Keratinocyte (primary cell): ENCODE data around the gene MYOC. TPM values are rescaled to one million over a fixed set of nuclear protein-coding genes. Genes with fewer than 3 reads are reported as not detected.

ENCODE experiments used
- DNase-seq: peaks from one replicate; pipeline ENCODE4 v3.0.0-alpha.2; 2011; ENCODE audit warnings: low read depth, missing footprints, low spot score
- FAIRE-seq: peaks from 2 replicates; lab custom pipeline; 2011; peaks lifted over from hg19 to GRCh38; lab: Jason Lieb, UNC
- H2AFZ ChIP-seq: 2 replicates; pipeline ENCODE4 v1.6.0; 2012; ENCODE audit warnings: low read length, control low read depth, inconsistent platforms; ENCODE audit not compliant: control insufficient read depth
- H3K27ac ChIP-seq: 2 replicates; pipeline ENCODE4 v1.5.1; 2011; ENCODE audit warnings: low read length; ENCODE audit not compliant: control insufficient read depth, insufficient read depth
- H3K27me3 ChIP-seq: 3 replicates; pipeline ENCODE4 v1.6.0; 2011; ENCODE audit warnings: low read length; ENCODE audit not compliant: control insufficient read depth, insufficient read depth; ENCODE audit errors: extremely low read depth
- H3K36me3 ChIP-seq, 2 experiments: 2 replicates in 1 of 2; 3 replicates in 1 of 2; pipeline ENCODE4 v1.5.1; 2011; ENCODE audit warnings: low read length in 2 of 2, mild to moderate bottlenecking in 1 of 2; ENCODE audit not compliant: control insufficient read depth in 2 of 2, insufficient read depth in 2 of 2; ENCODE audit errors: extremely low read depth in 1 of 2
- H3K4me1 ChIP-seq: 3 replicates; pipeline ENCODE4 v1.5.1; 2011; ENCODE audit warnings: low read length; ENCODE audit not compliant: control insufficient read depth, insufficient read depth; ENCODE audit errors: extremely low read depth
- H3K4me2 ChIP-seq: 3 replicates; pipeline ENCODE4 v1.6.0; 2011; ENCODE audit warnings: low read depth, low read length; ENCODE audit not compliant: control insufficient read depth, insufficient read depth; ENCODE audit errors: extremely low read depth
- H3K4me3 ChIP-seq, 3 experiments: fragments of 200-600 bp in 1 of 3; sonication (generic) in 1 of 3; 2 replicates in 2 of 3; 3 replicates in 1 of 3; pipeline ENCODE4 v1.5.1; 2011 to 2016; ENCODE audit warnings: low read length in 3 of 3, mild to moderate bottlenecking in 3 of 3, control low read depth in 2 of 3, inconsistent platforms in 1 of 3, low read depth in 1 of 3, mixed read lengths in 1 of 3, mixed run types in 1 of 3, moderate library complexity in 1 of 3; ENCODE audit not compliant: control insufficient read depth in 2 of 3, insufficient read depth in 2 of 3; ENCODE audit errors: extremely low read depth in 1 of 3
- H3K79me2 ChIP-seq: 2 replicates; pipeline ENCODE4 v1.6.0; 2012; ENCODE audit warnings: low read length; ENCODE audit not compliant: control insufficient read depth, insufficient read depth
- H3K9ac ChIP-seq: 3 replicates; pipeline ENCODE4 v1.6.0; 2011; ENCODE audit warnings: low read length; ENCODE audit not compliant: control insufficient read depth, insufficient read depth; ENCODE audit errors: extremely low read depth
- H3K9me1 ChIP-seq: 3 replicates; pipeline ENCODE4 v1.6.0; 2011; ENCODE audit warnings: low read length; ENCODE audit not compliant: control insufficient read depth, insufficient read depth; ENCODE audit errors: extremely low read depth
- H3K9me3 ChIP-seq: 2 replicates; pipeline ENCODE4 v1.5.1; 2012; ENCODE audit warnings: low read depth, low read length; ENCODE audit not compliant: control insufficient read depth
- H4K20me1 ChIP-seq: 3 replicates; pipeline ENCODE4 v1.6.0; 2011; ENCODE audit warnings: low read length; ENCODE audit not compliant: control insufficient read depth, insufficient read depth; ENCODE audit errors: extremely low read depth
- EZH2 ChIP-seq: IDR thresholded peaks from one replicate; pipeline ENCODE4 v1.6.1; 2012; ENCODE audit warnings: inconsistent platforms, mild to moderate bottlenecking, low read length, moderate library complexity
- dilution Hi-C: fragments of 300-500 bp; cut with MboI; formaldehyde crosslinking; loops from one replicate; pipeline ENCODE4 v1.7.0; 2020; ENCODE audit warnings: low sequenced_read_pairs; ENCODE audit not compliant: extremely low pct_ligation_motif_present
- polyA plus RNA-seq, 5 experiments: library from polyadenylated mRNA; depleted of rRNA in 3 of 5; stranded (reverse) in 3 of 5; stranded (forward) in 1 of 5; unstranded in 1 of 5; fragments of >200 nt; gene quantifications; 1 replicate in 1 of 5; 2 replicates in 3 of 5; 3 replicates in 1 of 5; pipeline versions ENCODE4 v1.2.1 to v1.2.3, GENCODE V29; 2011 to 2012; ENCODE audit warnings: missing spikeins in 2 of 5, low read depth in 1 of 5, low replicate concordance in 1 of 5
- TF ChIP-seq, protein P1 (sequence below), 3 experiments: IDR thresholded peaks in 1 of 3; conservative IDR thresholded peaks in 1 of 3; optimal IDR thresholded peaks in 1 of 3; 2 replicates in 2 of 3; 3 replicates in 1 of 3; pipeline versions ENCODE3 to v1.5.1; 2011; ENCODE audit warnings: low read length in 3 of 3, mild to moderate bottlenecking in 3 of 3, moderate library complexity in 2 of 3, control low read depth in 1 of 3, inconsistent platforms in 1 of 3; ENCODE audit not compliant: insufficient read depth in 2 of 3; ENCODE audit errors: extremely low read depth in 1 of 3

The MYOC gene
- polyA plus RNA-seq, 1 donor (not counting 4 experiments of a cell fraction or from before 2014, with no cell fraction given), result not detected

DNA sequence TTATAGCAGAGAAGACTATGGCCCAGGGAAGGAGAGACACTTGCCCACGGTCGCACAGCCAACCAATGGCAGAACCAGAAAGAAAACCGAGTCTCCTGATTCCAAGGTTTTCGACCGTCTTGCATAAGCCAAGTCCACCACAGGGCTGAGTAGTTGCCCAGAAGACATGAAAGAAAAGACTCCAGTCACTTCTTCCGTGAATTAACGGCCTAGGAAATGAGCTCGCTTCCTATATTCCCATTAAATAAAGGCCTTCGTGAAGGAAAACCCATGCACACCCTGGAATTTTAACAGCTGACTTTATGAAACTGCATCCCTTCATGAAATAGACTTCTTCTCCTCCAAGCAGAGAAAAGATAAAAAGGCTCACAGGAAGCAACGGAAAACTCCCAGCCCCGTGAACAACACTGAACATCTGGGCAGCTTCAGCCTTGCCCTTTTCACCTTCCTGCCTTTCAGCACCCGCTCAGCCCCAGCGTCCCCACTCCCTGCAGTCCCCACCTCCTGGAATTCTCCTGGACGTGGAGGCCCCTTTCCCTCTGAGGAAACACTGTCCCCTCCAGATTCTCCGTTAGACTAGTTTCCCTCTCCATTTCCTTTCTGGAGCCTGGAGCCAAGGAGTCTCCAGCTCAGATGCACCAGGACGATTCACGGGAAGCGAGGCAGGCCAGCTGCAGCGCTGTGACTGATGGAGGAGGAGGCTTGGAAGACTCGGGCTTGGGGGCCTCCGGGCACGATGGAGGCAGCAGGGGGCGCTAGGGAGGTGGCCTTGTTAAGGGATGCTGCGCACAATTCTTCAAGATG lies 2.7 kb upstream of the MYOC start:
- no peaks in the 10 kb centered on the region for H3K36me3 ChIP-seq
- no peak overlapping the region for H3K9ac ChIP-seq
- DNase-seq (no peak), FAIRE-seq (no peak)
- no peaks in the 10 kb centered on the region for H3K9me1 ChIP-seq
- H4K20me1 ChIP-seq, result no peaks in the 10 kb centered on the region
- H3K27me3 ChIP-seq, result peaks cover 22% of the 10 kb centered on the region
- TF ChIP-seq, protein P1, sequence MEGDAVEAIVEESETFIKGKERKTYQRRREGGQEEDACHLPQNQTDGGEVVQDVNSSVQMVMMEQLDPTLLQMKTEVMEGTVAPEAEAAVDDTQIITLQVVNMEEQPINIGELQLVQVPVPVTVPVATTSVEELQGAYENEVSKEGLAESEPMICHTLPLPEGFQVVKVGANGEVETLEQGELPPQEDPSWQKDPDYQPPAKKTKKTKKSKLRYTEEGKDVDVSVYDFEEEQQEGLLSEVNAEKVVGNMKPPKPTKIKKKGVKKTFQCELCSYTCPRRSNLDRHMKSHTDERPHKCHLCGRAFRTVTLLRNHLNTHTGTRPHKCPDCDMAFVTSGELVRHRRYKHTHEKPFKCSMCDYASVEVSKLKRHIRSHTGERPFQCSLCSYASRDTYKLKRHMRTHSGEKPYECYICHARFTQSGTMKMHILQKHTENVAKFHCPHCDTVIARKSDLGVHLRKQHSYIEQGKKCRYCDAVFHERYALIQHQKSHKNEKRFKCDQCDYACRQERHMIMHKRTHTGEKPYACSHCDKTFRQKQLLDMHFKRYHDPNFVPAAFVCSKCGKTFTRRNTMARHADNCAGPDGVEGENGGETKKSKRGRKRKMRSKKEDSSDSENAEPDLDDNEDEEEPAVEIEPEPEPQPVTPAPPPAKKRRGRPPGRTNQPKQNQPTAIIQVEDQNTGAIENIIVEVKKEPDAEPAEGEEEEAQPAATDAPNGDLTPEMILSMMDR (optimal IDR thresholded peaks at IDR 0.05 in 1 of 3, IDR thresholded peaks at IDR 0.05 in 1 of 3, conservative IDR thresholded peaks at IDR 0.05 in 1 of 3; ENCODE audit: extremely low read depth in 1 of 3, insufficient read depth in 2 of 3, low read length in 3 of 3), result peak; percentile 60 to 76 (median 76)
- no peak for TF ChIP-seq EZH2
- no peaks in the 10 kb centered on the region for H3K4me1 ChIP-seq
- dilution Hi-C loops, result no loop called here
- H3K4me3 ChIP-seq, result no peak overlapping the region
- no peak overlapping the region for H3K27ac ChIP-seq
- no peaks in the 10 kb centered on the region for H3K79me2 ChIP-seq
- H3K9me3 ChIP-seq, result no peaks in the 10 kb centered on the region
- H3K4me2 ChIP-seq, result no peak overlapping the region
- H2AFZ ChIP-seq, result no peak overlapping the region

DNA sequence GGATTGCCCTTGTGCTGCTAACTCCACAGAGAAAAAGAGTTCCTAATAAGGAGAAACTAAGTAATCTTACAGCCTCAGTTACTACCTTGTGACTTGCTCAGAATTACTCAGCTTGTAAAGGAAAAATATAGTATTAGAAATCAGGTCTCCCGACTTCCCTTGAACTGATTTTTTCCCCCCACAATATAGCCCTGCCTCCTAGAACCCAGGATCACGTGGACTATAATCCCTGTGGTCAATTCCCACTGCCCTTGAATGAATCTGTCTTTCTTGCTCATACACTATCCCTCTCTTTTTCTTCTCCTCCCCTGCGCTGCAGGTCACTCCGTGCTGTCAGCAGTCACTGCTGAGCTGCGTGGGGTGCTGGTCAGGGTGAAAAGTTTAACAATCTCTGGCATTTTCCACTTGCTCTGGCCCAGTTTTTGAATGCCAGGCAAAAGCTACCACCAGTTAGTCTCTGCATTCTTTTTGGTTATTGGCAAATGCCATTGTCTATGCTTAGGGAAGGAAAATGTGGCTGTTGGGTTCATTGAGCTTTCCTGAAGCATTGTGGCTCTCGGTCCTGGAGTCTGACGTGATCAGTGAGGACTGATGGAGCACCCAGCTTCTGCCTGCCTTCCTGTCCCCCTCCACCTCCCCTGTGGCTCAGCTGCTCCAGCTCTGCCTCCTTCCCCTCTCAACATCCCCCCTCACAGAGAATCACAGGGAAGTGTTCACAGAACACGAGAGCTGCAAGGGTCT lies 1.9 kb upstream of the MYOC start:
- TF ChIP-seq EZH2, result no peak
- TF ChIP-seq, protein P1 (optimal IDR thresholded peaks at IDR 0.05 in 1 of 3, IDR thresholded peaks at IDR 0.05 in 1 of 3, conservative IDR thresholded peaks at IDR 0.05 in 1 of 3; ENCODE audit: extremely low read depth in 1 of 3, insufficient read depth in 2 of 3, low read length in 3 of 3), result no peak
- Histone ChIP-seq H3K36me3 (no peaks in the 10 kb centered on the region), H2AFZ (no peak overlapping the region), H4K20me1 (no peaks in the 10 kb centered on the region), H3K4me2 (no peak overlapping the region), H3K9me3 (no peaks in the 10 kb centered on the region), H3K27me3 (peaks cover 22% of the 10 kb centered on the region), H3K79me2 (no peaks in the 10 kb centered on the region), H3K9me1 (no peaks in the 10 kb centered on the region), H3K9ac (no peak overlapping the region), H3K4me3 (no peak overlapping the region), H3K27ac (no peak overlapping the region), H3K4me1 (no peaks in the 10 kb centered on the region)
- dilution Hi-C loops, result no loop called here
- DNase-seq (no peak), FAIRE-seq (no peak)
